GM12878 (cell line): ENCODE data around the gene B3GALT4. TPM values are rescaled to one million over a fixed set of nuclear protein-coding genes. Genes with fewer than 3 reads are reported as not detected.

Experiments used
- EED ChIP-seq: sonication (generic); IDR thresholded peaks from 2 replicates; pipeline ENCODE4 v1.6.1; 2016; ENCODE audit warnings: antibody characterized with exemption, low read depth
- ELK1 ChIP-seq: IDR thresholded peaks from 2 replicates; pipeline ENCODE4 v1.6.1; 2012; ENCODE audit warnings: low read depth, low read length, improper control_type of control experiment
- HDAC2 ChIP-seq: fragments of 200-600 bp; sonication (generic); IDR thresholded peaks from 2 replicates; pipeline ENCODE4 v1.6.1; 2017
- IRF4 ChIP-seq: IDR thresholded peaks from 2 replicates; pipeline ENCODE4 v1.6.1; 2011; ENCODE audit warnings: low read depth, low read length
- NR2C2 ChIP-seq: IDR thresholded peaks from 2 replicates; pipeline ENCODE4 v1.6.1; 2011; ENCODE audit warnings: borderline replicate concordance, low read depth; ENCODE audit not compliant: control insufficient read depth, insufficient read length
- PBX3 ChIP-seq: IDR thresholded peaks from 2 replicates; pipeline ENCODE4 v1.6.1; 2011; ENCODE audit warnings: mild to moderate bottlenecking, low read depth, low read length, moderate library complexity; ENCODE audit not compliant: insufficient replicate concordance
- PKNOX1 ChIP-seq: fragments of 450-650 bp; IDR thresholded peaks from 2 replicates; pipeline ENCODE4 v1.6.1; 2016; ENCODE audit warnings: mild to moderate bottlenecking
- RFX5 ChIP-seq: IDR thresholded peaks from 2 replicates; pipeline ENCODE4 v1.6.1; 2011; ENCODE audit warnings: low read depth, low read length, improper control_type of control experiment
- SREBF2 ChIP-seq: IDR thresholded peaks from 2 replicates; pipeline ENCODE4 v1.6.1; 2012; ENCODE audit warnings: mild to moderate bottlenecking, low read length
- USF2 ChIP-seq: IDR thresholded peaks from 2 replicates; pipeline ENCODE4 v1.6.1; 2011; ENCODE audit warnings: low read depth, low read length, improper control_type of control experiment, borderline replicate concordance
- ZNF24 ChIP-seq: fragments of 450-650 bp; IDR thresholded peaks from 2 replicates; pipeline ENCODE4 v1.6.1; 2017; ENCODE audit warnings: antibody characterized with exemption, mild to moderate bottlenecking
- polyA plus RNA-seq, 11 experiments: library from polyadenylated mRNA; depleted of rRNA in 4 of 11; unstranded in 6 of 11; stranded (reverse) in 5 of 11; fragments of >200 nt; fragmentation: Nextera tagmentation in 4 of 11; fragmentation: Illumina TruSeq in 1 of 11; extraction: Ambion mirVana in 4 of 11; extraction: Trizol in 1 of 11; gene quantifications; 1 replicate in 1 of 11; 2 replicates in 10 of 11; pipeline versions ENCODE4 v1.2.1 to v1.2.3, GENCODE V29; 2011 to 2016; ENCODE audit warnings: inconsistent platforms in 2 of 11, missing spikeins in 2 of 11, low read depth in 1 of 11
- total RNA-seq, 4 experiments: library from RNA; depleted of rRNA in 3 of 4; stranded (reverse); fragments of >200 nt in 3 of 4; fragmentation: Illumina TruSeq in 1 of 4; extraction: Trizol in 1 of 4; gene quantifications; 2 replicates each; pipeline versions ENCODE4 v1.2.1 to v1.2.3, GENCODE V29; 2013 to 2021

B3GALT4 gene
- total and polyA plus RNA-seq, 10 of the 15 experiments (the other 5 are each of a cell fraction or from before 2014, with no cell fraction given), result 0.27 to 8.2 (median 2.6) TPM

- TF ChIP-seq PKNOX1 (no peak), NR2C2 (no peak), RFX5 (no peak), PBX3 (no peak), SREBF2 (no peak), ZNF24 (peak; percentile 46; the same call in 1 of the 2 replicates), EED (0 out of 2 replicates have a peak, but pooled peaks have one; percentile 8), IRF4 (no peak), HDAC2 (no peak), USF2 (no peak), ELK1 (peak; percentile 69; the same call in 1 of the 2 replicates)
- TF ChIP-seq, all 136 proteins: peak for 56
These were observed at the start of gene B3GALT4 (continued) for GRCh38 chr6:33276864-33277662.
